Measurements from ENCODE around the gene EIF2AK3. TPM values are rescaled to one million over a fixed set of nuclear protein-coding genes. Genes with fewer than 3 reads are reported as not detected.
A peak's percentile ranks its signal among the peaks of the same experiment; 100 is the strongest.

EIF2AK3 gene
- total and polyA plus RNA-seq, 2 of the 4 experiments (the other 2 are of a cell fraction), result 7.9 to 22.8 TPM

- Histone ChIP-seq H3K18ac (ENCODE audit: low read depth, low read length) (no peak overlapping the region), H2BK5ac (ENCODE audit: low read depth, low read length, poor library complexity, severe bottlenecking) (no peak overlapping the region), H4K91ac (ENCODE audit: insufficient read depth, low read depth, low read length) (no peak overlapping the region), H3K14ac (replicated peaks; ENCODE audit: low read depth, low read length) (no peak overlapping the region), H3K79me1 (ENCODE audit: low read depth in 1 of 2, low read length in 2 of 2) (peaks cover 21 to 52% of the 10 kb centered on the region in 2 experiments; a peak in 3 of 4 replicates), H3K4ac (ENCODE audit: low read depth, low read length) (no peak overlapping the region), H4K8ac (ENCODE audit: low read depth in 2 of 2, low read length in 2 of 2) (no peak overlapping the region), H3K4me1 (ENCODE audit: control insufficient read depth, insufficient read depth, low read length) (peaks cover 4% of the 10 kb centered on the region), H3K56ac (ENCODE audit: extremely low read depth, insufficient read depth, low read length) (no peak overlapping the region), H3K9ac (ENCODE audit: low read depth, low read length) (no peak overlapping the region), H2BK15ac (ENCODE audit: low read depth, low read length) (no peak overlapping the region), H3K4me3 (ENCODE audit: insufficient read depth, low read depth, low read length) (no peak overlapping the region), H4K5ac (ENCODE audit: low read depth, low read length) (no peak overlapping the region), H3K27me3 (ENCODE audit: control insufficient read depth, insufficient read depth, low read length) (no peaks in the 10 kb centered on the region), H2AK9ac (replicated peaks; ENCODE audit: low read depth, low read length, poor library complexity) (no peak overlapping the region), H2AFZ (replicated peaks; ENCODE audit: low read length, poor library complexity) (no peak overlapping the region), H2AK5ac (ENCODE audit: low read depth, low read length) (no peak overlapping the region; the same call in 1 of the 2 replicates), H2BK20ac (ENCODE audit: low read depth, low read length) (no peak overlapping the region), H3K27ac (ENCODE audit: insufficient read depth, low read length) (no peak overlapping the region), H3K9me1 (ENCODE audit: insufficient read depth, low read length) (peaks cover 8% of the 10 kb centered on the region; the same call in 1 of the 2 replicates), H3K9me3 (ENCODE audit: control insufficient read depth, insufficient read depth, low read length) (no peaks in the 10 kb centered on the region), H2BK120ac (ENCODE audit: low read depth, low read length) (no peak overlapping the region), H3K23ac (ENCODE audit: low read depth, low read length) (peak overlapping the region; percentile 29; the same call in 1 of the 2 replicates), H3K4me2 (ENCODE audit: low read depth, low read length) (peak overlapping the region; percentile 24; the same call in 1 of the 2 replicates), H4K20me1 (ENCODE audit: insufficient read depth, low read length) (peaks cover 34% of the 10 kb centered on the region), H3K36me3 (ENCODE audit: control insufficient read depth, insufficient read depth, low read length) (no peaks in the 10 kb centered on the region)
- in situ Hi-C loops (cut with MboI; ENCODE audit: low sequenced_read_pairs) (no loop called here), dilution Hi-C loops (cut with HindIII; ENCODE audit: low sequenced_read_pairs, unreplicated experiment) (no loop called here), intact Hi-C loops (cut with micrococcal nuclease) (loop anchor here (10.0 kb wide), 1 partner anchor 60 kb away; no protein-coding TSS in a partner anchor)
- no peak for DNase-seq
- ChIA-PET POLR2A (ENCODE audit: unreplicated experiment) (no interaction called here), CTCF (no interaction called here)
- 84% methylated on average over 3 of the region's 4 CpGs; no CpG with 5 or more reads in 1 of the 2 experiments for WGBS, 2 experiments (ENCODE audit: extremely low coverage in 2 of 2, insufficient read length in 1 of 2)
- BruUV-seq (replicated peaks), result no TSS peak
- ATAC-seq (ENCODE audit: low read depth), result no peak
- no peak for TF ChIP-seq USF2 (IDR thresholded peaks at IDR 0.05; ENCODE audit: low read depth, low read length)
- TF ChIP-seq BHLHE40 (IDR thresholded peaks at IDR 0.05; ENCODE audit: low read depth, low read length), result no peak
- TF ChIP-seq RAD21 (IDR thresholded peaks at IDR 0.05; ENCODE audit: low read length), result no peak
- TF ChIP-seq FOS (IDR thresholded peaks at IDR 0.05; ENCODE audit: low read depth, low read length), result no peak
- TF ChIP-seq CHD1 (IDR thresholded peaks at IDR 0.05; ENCODE audit: low read depth, low read length), result no peak
- TF ChIP-seq RFX5 (IDR thresholded peaks at IDR 0.05; ENCODE audit: low read depth, low read length), result no peak
- TF ChIP-seq MAFK (IDR thresholded peaks at IDR 0.05; ENCODE audit: low read depth, low read length), result no peak
- no peak for TF ChIP-seq NFE2L2 (IDR thresholded peaks at IDR 0.05; ENCODE audit: low read depth, low read length)
- TF ChIP-seq MAZ (IDR thresholded peaks at IDR 0.05; ENCODE audit: borderline replicate concordance, low read depth, low read length), result no peak
- TF ChIP-seq MXI1 (IDR thresholded peaks at IDR 0.05; ENCODE audit: borderline replicate concordance, low read depth, low read length), result no peak
- no peak for TF ChIP-seq RCOR1 (IDR thresholded peaks at IDR 0.05; ENCODE audit: insufficient replicate concordance, low read length)
- no peak for TF ChIP-seq ELK1 (IDR thresholded peaks at IDR 0.05; ENCODE audit: borderline replicate concordance, low read depth, low read length)
- no peak for TF ChIP-seq CEBPB (IDR thresholded peaks at IDR 0.05; ENCODE audit: low read depth, low read length)
- TF ChIP-seq POLR2A (IDR thresholded peaks at IDR 0.05; ENCODE audit: low read depth, low read length), result no peak
- no peak for TF ChIP-seq SMC3 (IDR thresholded peaks at IDR 0.05; ENCODE audit: low read depth, low read length)
- TF ChIP-seq CTCF (conservative IDR thresholded peaks at IDR 0.05; ENCODE audit: low read depth, low read length), result no peak
Observed at GRCh38 chr2:88624477-88624876, 2.8 kb downstream of the EIF2AK3 start.
